Measurements from ENCODE around the gene VCP. TPM values are rescaled to one million over a fixed set of nuclear protein-coding genes. Genes with fewer than 3 reads are reported as not detected.
A peak's percentile ranks its signal among the peaks of the same experiment; 100 is the strongest.

VCP gene
- total RNA-seq, 6 experiments from 2014 or later: 108 to 159 (median 138) TPM

- Histone ChIP-seq H3K4me1 (peaks cover 0 to 19% (median 5%) of the 10 kb centered on the region in 4 donors), H3K9me3 (no peaks in the 10 kb centered on the region), H3K27ac (no peak overlapping the region), H3K27me3 (no peaks in the 10 kb centered on the region), H3K36me3 (peaks cover 0 to 62% (median 16%) of the 10 kb centered on the region in 4 donors), H3K4me3 (no peak overlapping the region)
- intact Hi-C loops (cut with DNase I): no loop called here
- no peak for TF ChIP-seq POLR2A (IDR thresholded peaks at IDR 0.05)
- TF ChIP-seq CTCF (IDR thresholded peaks at IDR 0.05): no peak
- DNase-seq (no peak), ATAC-seq (no peak)
- WGBS (ENCODE audit: insufficient coverage, low coverage, low lambda C conversion rate, missing lambda C conversion rate): 88% methylated on average over 4 of the region's 4 CpGs
These were observed 32.2 kb upstream of the VCP start for GRCh38 chr9:35104586-35104985.

- H3K27ac ChIP-seq: peak overlapping the region in 2 of 3 donors; percentile 14 to 82
- H3K36me3 ChIP-seq: peaks cover 0 to 66% (median 16%) of the 10 kb centered on the region in 4 donors
- no peaks in the 10 kb centered on the region for H3K27me3 ChIP-seq
- no peaks in the 10 kb centered on the region for H3K9me3 ChIP-seq
- intact Hi-C loops (cut with DNase I): no loop called here
- H3K4me1 ChIP-seq: peaks cover 0 to 19% (median 5%) of the 10 kb centered on the region in 4 donors
- no peak for ATAC-seq
- DNase-seq: no peak
- no peak for TF ChIP-seq CTCF (IDR thresholded peaks at IDR 0.05)
- TF ChIP-seq POLR2A (IDR thresholded peaks at IDR 0.05): no peak
- WGBS (ENCODE audit: insufficient coverage, low coverage, low lambda C conversion rate, missing lambda C conversion rate): 35% methylated on average over 5 of the region's 5 CpGs
- H3K4me3 ChIP-seq: peak overlapping the region in 2 of 3 donors; percentile 76 to 94
These were observed 31.3 kb upstream of the VCP start for GRCh38 chr9:35103660-35104191.

- Histone ChIP-seq H3K27ac (peak within 1 kb of the TSS; percentile 14 to 82 (median 53)), H3K36me3 (peaks cover 0 to 62% (median 14%) of the 10 kb centered on the region in 4 donors), H3K9me3 (no peaks in the 10 kb centered on the region), H3K4me1 (peaks cover 0 to 19% (median 5%) of the 10 kb centered on the region in 4 donors), H3K4me3 (peak within 1 kb of the TSS; percentile 49 to 94 (median 76)), H3K27me3 (no peaks in the 10 kb centered on the region)
- TF ChIP-seq CTCF (IDR thresholded peaks at IDR 0.05) (no peak), POLR2A (IDR thresholded peaks at IDR 0.05) (peak; percentile 64)
- intact Hi-C loops (cut with DNase I): no loop called here
- WGBS (ENCODE audit: insufficient coverage, low coverage, low lambda C conversion rate, missing lambda C conversion rate): 0% methylated on average over 44 of the region's 57 CpGs
- peak; percentile 92 to 96 (median 95) for DNase-seq
- peak; percentile 97 to 99 (median 98) for ATAC-seq
These were observed 30.6 kb upstream of the VCP start, which contains the start of gene STOML2 for GRCh38 chr9:35102769-35103659. STOML2 (minus strand) TSS chr9:35103131; CDS start chr9:35103094, 37 bp downstream.

- ATAC-seq (peak; percentile 44 to 56 (median 46)), DNase-seq (no peak)
- no peaks in the 10 kb centered on the region for H3K9me3 ChIP-seq
- H3K36me3 ChIP-seq: peaks cover 0 to 56% (median 13%) of the 10 kb centered on the region in 4 donors
- intact Hi-C loops (cut with DNase I): no loop called here
- no peaks in the 10 kb centered on the region for H3K27me3 ChIP-seq
- peaks cover 0 to 19% (median 5%) of the 10 kb centered on the region in 4 donors for H3K4me1 ChIP-seq
- WGBS (ENCODE audit: insufficient coverage, low coverage, low lambda C conversion rate, missing lambda C conversion rate): 3% methylated on average over 7 of the region's 10 CpGs
- peak overlapping the region; percentile 14 to 82 (median 53) for H3K27ac ChIP-seq
- TF ChIP-seq CTCF (IDR thresholded peaks at IDR 0.05) (no peak), POLR2A (IDR thresholded peaks at IDR 0.05) (no peak)
- peak overlapping the region; percentile 49 to 94 (median 76) for H3K4me3 ChIP-seq
These were observed 30.0 kb upstream of the VCP start for GRCh38 chr9:35102465-35102768.

Measured in right lobe of liver (tissue), 6 donors.